PC-3 (cell line): ENCODE data around the gene SKAP1. TPM values are rescaled to one million over a fixed set of nuclear protein-coding genes. Genes with fewer than 3 reads are reported as not detected.

Experiments
- ATAC-seq: fragments of 200-7000 bp; cut with Tn5 transposase; 2 replicates; pipeline ENCODE4 v1.9.1; 2020; ENCODE audit warnings: mild to moderate bottlenecking, moderate library complexity
- BruUV-seq: library from RNA; stranded (reverse); fragments of 400-500 nt; replicated peaks from 2 replicates; lab custom pipeline; 2021; lab: Mats Ljungman, UMichigan
- CTCF ChIA-PET: fragments of 300-600 bp; sonication (Branson Sonifier 250); formaldehyde crosslinking; loops from one replicate; lab custom pipeline; 2022; ENCODE audit warnings: antibody characterized with exemption; lab: Charles Lee
- POLR2A ChIA-PET: fragments of 300-600 bp; sonication (Branson Sonifier 250); formaldehyde crosslinking; loops from one replicate; lab custom pipeline; 2022; ENCODE audit warnings: antibody characterized with exemption; ENCODE audit not compliant: unreplicated experiment; lab: Charles Lee
- DNase-seq: peaks from one replicate; pipeline ENCODE4 v3.0.0-alpha.2; 2015
- H2AFZ ChIP-seq: fragments of 300-600 bp; sonication (generic); 2 replicates; pipeline ENCODE4 v1.6.0; 2016; ENCODE audit warnings: antibody characterized with exemption, low read length
- H3F3A ChIP-seq: fragments of 300-600 bp; sonication (generic); one replicate; pipeline ENCODE4 v1.6.0; 2017; ENCODE audit warnings: antibody characterized with exemption, low read length, control low read depth, mild to moderate bottlenecking; ENCODE audit not compliant: unreplicated experiment
- H3K27ac ChIP-seq: fragments of 300-600 bp; sonication (generic); 2 replicates; pipeline ENCODE4 v1.5.1; 2016; ENCODE audit warnings: mild to moderate bottlenecking, low read length
- H3K27me3 ChIP-seq: fragments of 300-600 bp; sonication (generic); 2 replicates; pipeline ENCODE4 v1.6.1; 2016; ENCODE audit warnings: low read length, mixed read lengths
- H3K36me3 ChIP-seq: fragments of 300-600 bp; sonication (generic); 2 replicates; pipeline ENCODE4 v1.6.1; 2016; ENCODE audit warnings: low read depth, mixed run types, low read length, mixed read lengths
- H3K4me1 ChIP-seq: fragments of 300-600 bp; sonication (generic); 2 replicates; pipeline ENCODE4 v1.5.1; 2016; ENCODE audit warnings: low read length; ENCODE audit not compliant: insufficient read depth
- H3K4me2 ChIP-seq: fragments of 300-600 bp; sonication (generic); 2 replicates; pipeline ENCODE4 v1.6.0; 2016; ENCODE audit warnings: low read length
- H3K4me3 ChIP-seq: fragments of 300-600 bp; sonication (generic); 2 replicates; pipeline ENCODE4 v1.5.1; 2016; ENCODE audit warnings: mild to moderate bottlenecking, low read length, mixed read lengths
- H3K79me2 ChIP-seq: fragments of 300-600 bp; sonication (generic); 2 replicates; pipeline ENCODE4 v1.6.1; 2017; ENCODE audit warnings: low read length, mixed read lengths
- H3K9ac ChIP-seq: fragments of 300-600 bp; sonication (generic); 2 replicates; pipeline ENCODE4 v1.6.0; 2016; ENCODE audit warnings: mild to moderate bottlenecking, low read length
- H3K9me2 ChIP-seq: fragments of 300-600 bp; sonication (generic); replicated peaks from 2 replicates; pipeline ENCODE4 v1.6.1; 2016; ENCODE audit warnings: mixed run types, low read length, mixed read lengths
- H3K9me3 ChIP-seq: fragments of 300-600 bp; sonication (generic); 2 replicates; pipeline ENCODE4 v1.6.1; 2016; ENCODE audit warnings: low read length, mixed read lengths
- H4K20me1 ChIP-seq: fragments of 300-600 bp; sonication (generic); 2 replicates; pipeline ENCODE4 v1.6.1; 2016; ENCODE audit warnings: low read length, mixed read lengths
- EZH2 ChIP-seq: fragments of 300-600 bp; sonication (generic); IDR thresholded peaks from one replicate; pipeline ENCODE4 v1.6.1; 2017; ENCODE audit warnings: antibody characterized with exemption, mild to moderate bottlenecking, low read length; ENCODE audit not compliant: unreplicated experiment
- EZH2phosphoT487 ChIP-seq: fragments of 300-600 bp; sonication (generic); IDR thresholded peaks from 2 replicates; pipeline ENCODE4 v1.6.1; 2018; ENCODE audit warnings: mild to moderate bottlenecking, antibody characterized with exemption, low read length, borderline replicate concordance
- intact Hi-C: fragments of 100-400 bp; cut with micrococcal nuclease; formaldehyde crosslinking; loops from 2 replicates; pipeline ENCODE4 v1.9.0; 2023
- total RNA-seq: library from RNA; depleted of rRNA; stranded (reverse); fragments of >200 nt; gene quantifications from 2 replicates; pipeline ENCODE4 v1.2.3, GENCODE V29; 2014
- TF ChIP-seq, protein P1 (sequence below): fragments of 300-600 bp; sonication (generic); conservative IDR thresholded peaks from 2 replicates; pipeline ENCODE4 v1.5.1; 2017; ENCODE audit warnings: antibody characterized with exemption, low read depth, mild to moderate bottlenecking, low read length

Gene SKAP1
- total RNA-seq, 1 experiment from 2014 or later: not detected

DNA sequence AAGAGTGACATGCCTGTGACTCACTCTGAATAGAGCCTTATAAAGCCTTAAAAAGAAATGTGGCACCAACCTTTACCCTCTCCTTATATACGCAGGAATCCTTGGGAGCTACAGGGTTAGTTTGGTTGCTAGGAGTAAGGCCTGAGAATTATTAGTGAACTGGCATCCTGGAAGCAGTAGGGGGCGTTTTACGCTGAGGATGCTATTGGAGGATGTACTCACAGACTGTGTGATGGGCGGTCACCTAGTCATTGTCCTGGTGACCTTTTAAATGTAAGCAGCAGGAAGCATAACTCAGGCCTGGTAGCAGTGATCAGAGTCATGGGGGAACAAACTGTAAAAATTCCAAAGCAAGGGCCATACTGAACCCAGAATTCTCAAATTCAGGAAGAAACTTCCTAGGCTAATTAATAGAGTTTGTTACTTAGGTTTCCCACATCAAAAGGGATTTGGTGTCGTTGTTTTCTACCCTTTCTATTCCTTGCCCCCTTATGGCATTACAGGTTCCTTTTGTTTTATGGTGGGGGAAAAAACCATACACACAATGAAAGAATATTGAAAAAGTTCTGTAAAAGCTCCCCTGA is 168.6 kb downstream of the SKAP1 start:
- no peak overlapping the region for H3K4me2 ChIP-seq
- no peak for TF ChIP-seq EZH2
- TF ChIP-seq, protein P1, sequence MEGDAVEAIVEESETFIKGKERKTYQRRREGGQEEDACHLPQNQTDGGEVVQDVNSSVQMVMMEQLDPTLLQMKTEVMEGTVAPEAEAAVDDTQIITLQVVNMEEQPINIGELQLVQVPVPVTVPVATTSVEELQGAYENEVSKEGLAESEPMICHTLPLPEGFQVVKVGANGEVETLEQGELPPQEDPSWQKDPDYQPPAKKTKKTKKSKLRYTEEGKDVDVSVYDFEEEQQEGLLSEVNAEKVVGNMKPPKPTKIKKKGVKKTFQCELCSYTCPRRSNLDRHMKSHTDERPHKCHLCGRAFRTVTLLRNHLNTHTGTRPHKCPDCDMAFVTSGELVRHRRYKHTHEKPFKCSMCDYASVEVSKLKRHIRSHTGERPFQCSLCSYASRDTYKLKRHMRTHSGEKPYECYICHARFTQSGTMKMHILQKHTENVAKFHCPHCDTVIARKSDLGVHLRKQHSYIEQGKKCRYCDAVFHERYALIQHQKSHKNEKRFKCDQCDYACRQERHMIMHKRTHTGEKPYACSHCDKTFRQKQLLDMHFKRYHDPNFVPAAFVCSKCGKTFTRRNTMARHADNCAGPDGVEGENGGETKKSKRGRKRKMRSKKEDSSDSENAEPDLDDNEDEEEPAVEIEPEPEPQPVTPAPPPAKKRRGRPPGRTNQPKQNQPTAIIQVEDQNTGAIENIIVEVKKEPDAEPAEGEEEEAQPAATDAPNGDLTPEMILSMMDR: peak; percentile 86
- TF ChIP-seq EZH2phosphoT487: no peak
- no peaks in the 10 kb centered on the region for H3K79me2 ChIP-seq
- no peaks in the 10 kb centered on the region for H3K27me3 ChIP-seq
- intact Hi-C loops: loop anchor here (1.0 to 5.0 kb wide), 2 partner anchors 46 to 357 kb away; no protein-coding TSS in a partner anchor
- ATAC-seq (peak; percentile 11; the same call in 1 of the 2 replicates), DNase-seq (peak; percentile 72)
- no peak overlapping the region for H2AFZ ChIP-seq
- no peaks in the 10 kb centered on the region for H4K20me1 ChIP-seq
- no TSS peak for BruUV-seq
- no peak overlapping the region for H3K9ac ChIP-seq
- H3K9me3 ChIP-seq: no peaks in the 10 kb centered on the region
- H3K9me2 ChIP-seq: no peaks in the 10 kb centered on the region
- no peak overlapping the region for H3K27ac ChIP-seq
- no peaks in the 10 kb centered on the region for H3F3A ChIP-seq
- H3K36me3 ChIP-seq: no peaks in the 10 kb centered on the region
- CTCF ChIA-PET: no interaction called here
- no peak overlapping the region for H3K4me3 ChIP-seq
- POLR2A ChIA-PET: no interaction called here
- peaks cover 32% of the 10 kb centered on the region for H3K4me1 ChIP-seq

DNA sequence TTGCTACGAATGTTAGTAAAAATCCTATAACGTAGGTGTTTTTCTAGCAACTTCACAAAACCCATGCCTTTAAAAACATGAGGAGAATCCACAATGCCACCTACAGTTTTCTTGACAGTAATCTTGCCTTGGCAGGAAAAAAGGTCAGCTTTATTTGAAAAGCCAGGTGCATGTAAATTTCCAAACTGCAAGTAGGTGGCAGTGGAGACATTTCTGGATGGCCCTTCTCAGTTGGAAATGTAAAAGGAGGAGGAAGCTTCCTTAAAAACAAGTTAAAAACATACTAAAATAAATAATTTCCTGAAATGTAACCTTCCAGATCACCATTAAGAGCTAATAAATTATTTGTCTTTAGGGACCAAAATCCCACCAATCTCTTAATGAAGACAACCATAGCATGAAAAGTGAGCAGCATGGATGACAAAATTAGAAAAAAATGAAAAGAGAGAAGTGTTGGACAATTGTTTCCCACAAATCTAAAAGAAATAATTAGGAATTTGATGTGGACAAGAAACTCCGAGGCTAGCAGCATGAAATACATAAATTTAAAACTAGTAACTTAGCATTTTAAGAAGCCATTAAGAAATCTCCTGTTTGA is 170.2 kb downstream of the SKAP1 start:
- no peaks in the 10 kb centered on the region for H3K9me2 ChIP-seq
- no peak overlapping the region for H3K4me3 ChIP-seq
- no peaks in the 10 kb centered on the region for H3K9me3 ChIP-seq
- ATAC-seq (peak; percentile 50), DNase-seq (peak; percentile 87)
- H3K4me2 ChIP-seq: no peak overlapping the region
- ChIA-PET POLR2A (no interaction called here), CTCF (interaction anchor here (0.5 to 2.3 kb wide), 18 partner anchors 10 to 234 kb away, joined by 3 to 25 read pairs (median 4); no protein-coding TSS in a partner anchor)
- intact Hi-C loops: loop anchor here (1.0 to 5.0 kb wide), 5 partner anchors 15 to 78 kb away; no protein-coding TSS in a partner anchor
- no peak for TF ChIP-seq EZH2phosphoT487
- TF ChIP-seq, protein P1: peak; percentile 95
- no peaks in the 10 kb centered on the region for H4K20me1 ChIP-seq
- peaks cover 17% of the 10 kb centered on the region for H3K4me1 ChIP-seq
- no peaks in the 10 kb centered on the region for H3F3A ChIP-seq
- H3K79me2 ChIP-seq: no peaks in the 10 kb centered on the region
- H3K27ac ChIP-seq: no peak overlapping the region
- H3K27me3 ChIP-seq: no peaks in the 10 kb centered on the region
- no TSS peak for BruUV-seq
- no peak overlapping the region for H3K9ac ChIP-seq
- H2AFZ ChIP-seq: no peak overlapping the region
- no peaks in the 10 kb centered on the region for H3K36me3 ChIP-seq

DNA sequence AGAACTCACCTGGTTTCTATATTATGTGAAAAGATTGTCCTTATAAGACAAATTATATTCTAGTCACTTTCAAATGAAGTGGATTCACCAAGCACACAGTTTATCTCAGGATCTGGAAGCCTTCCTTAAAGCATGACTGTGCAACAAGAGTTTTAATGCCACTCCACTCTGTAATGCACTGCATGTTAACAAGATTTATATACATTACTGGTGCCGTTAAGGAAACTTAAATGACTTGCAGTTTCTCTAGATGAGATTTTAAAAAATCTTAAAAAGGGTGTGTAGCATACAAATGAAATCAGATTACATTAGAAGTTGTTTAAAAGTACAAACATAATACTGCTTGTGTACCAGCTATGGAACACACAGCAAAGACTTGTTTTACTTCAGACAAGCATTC is 171.7 kb downstream of the SKAP1 start:
- H3K4me1 ChIP-seq: 0 out of 2 replicates have a peak, but pooled peaks cover 9% of the 10 kb centered on the region
- no peaks in the 10 kb centered on the region for H3F3A ChIP-seq
- H2AFZ ChIP-seq: 0 out of 2 replicates have a peak overlapping the region, but pooled peaks have one; percentile 7
- no peaks in the 10 kb centered on the region for H3K9me3 ChIP-seq
- no peaks in the 10 kb centered on the region for H3K36me3 ChIP-seq
- ATAC-seq (no peak), DNase-seq (no peak)
- POLR2A ChIA-PET: no interaction called here
- CTCF ChIA-PET: interaction anchor here (0.5 to 2.3 kb wide), 3 partner anchors 11 to 620 kb away, joined by 4 to 25 read pairs (median 5); no protein-coding TSS in a partner anchor
- intact Hi-C loops: no loop called here
- H4K20me1 ChIP-seq: no peaks in the 10 kb centered on the region
- no peak overlapping the region for H3K27ac ChIP-seq
- H3K9ac ChIP-seq: no peak overlapping the region
- no peaks in the 10 kb centered on the region for H3K79me2 ChIP-seq
- no TSS peak for BruUV-seq
- H3K4me2 ChIP-seq: no peak overlapping the region
- H3K27me3 ChIP-seq: no peaks in the 10 kb centered on the region
- H3K4me3 ChIP-seq: no peak overlapping the region
- TF ChIP-seq EZH2: no peak
- no peak for TF ChIP-seq EZH2phosphoT487
- TF ChIP-seq, protein P1: no peak
- H3K9me2 ChIP-seq: no peaks in the 10 kb centered on the region
